Measurements from ENCODE around the gene HSP90B1.

DNA sequence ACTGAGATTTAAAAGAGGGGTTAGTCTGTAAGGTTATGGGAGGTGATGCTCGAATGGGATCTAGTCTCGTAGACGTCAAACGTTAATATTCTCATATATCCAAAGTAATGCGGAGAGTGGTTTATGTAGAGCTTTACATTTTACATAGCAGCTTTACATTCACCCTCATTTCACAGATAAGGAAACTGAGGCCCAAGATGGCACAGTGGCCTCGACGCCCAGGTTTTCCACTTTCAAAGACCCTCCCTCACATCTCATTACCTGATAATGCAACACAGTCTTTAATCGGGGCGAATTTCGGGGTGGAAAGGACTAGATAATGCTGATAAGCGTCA, 35.0 kb downstream of the HSP90B1 start:
- TF ChIP-seq, protein P1, sequence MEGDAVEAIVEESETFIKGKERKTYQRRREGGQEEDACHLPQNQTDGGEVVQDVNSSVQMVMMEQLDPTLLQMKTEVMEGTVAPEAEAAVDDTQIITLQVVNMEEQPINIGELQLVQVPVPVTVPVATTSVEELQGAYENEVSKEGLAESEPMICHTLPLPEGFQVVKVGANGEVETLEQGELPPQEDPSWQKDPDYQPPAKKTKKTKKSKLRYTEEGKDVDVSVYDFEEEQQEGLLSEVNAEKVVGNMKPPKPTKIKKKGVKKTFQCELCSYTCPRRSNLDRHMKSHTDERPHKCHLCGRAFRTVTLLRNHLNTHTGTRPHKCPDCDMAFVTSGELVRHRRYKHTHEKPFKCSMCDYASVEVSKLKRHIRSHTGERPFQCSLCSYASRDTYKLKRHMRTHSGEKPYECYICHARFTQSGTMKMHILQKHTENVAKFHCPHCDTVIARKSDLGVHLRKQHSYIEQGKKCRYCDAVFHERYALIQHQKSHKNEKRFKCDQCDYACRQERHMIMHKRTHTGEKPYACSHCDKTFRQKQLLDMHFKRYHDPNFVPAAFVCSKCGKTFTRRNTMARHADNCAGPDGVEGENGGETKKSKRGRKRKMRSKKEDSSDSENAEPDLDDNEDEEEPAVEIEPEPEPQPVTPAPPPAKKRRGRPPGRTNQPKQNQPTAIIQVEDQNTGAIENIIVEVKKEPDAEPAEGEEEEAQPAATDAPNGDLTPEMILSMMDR (IDR thresholded peaks at IDR 0.05; ENCODE audit: low read depth, low read length, poor library complexity, severe bottlenecking): no peak
- no peak for TF ChIP-seq EZH2phosphoT487 (IDR thresholded peaks at IDR 0.05; ENCODE audit: borderline replicate concordance, low read length)

All from DOHH2 (cell line).